ENCODE results near the gene GPR132. TPM values are rescaled to one million over a fixed set of nuclear protein-coding genes. Genes with fewer than 3 reads are reported as not detected.

The GPR132 gene
- polyA plus RNA-seq, 1 donor (not counting 4 experiments of a cell fraction or from before 2014, with no cell fraction given): not detected

- no peak for FAIRE-seq
- TF ChIP-seq EZH2 (IDR thresholded peaks at IDR 0.05; ENCODE audit: low read length) (no peak), CTCF (optimal IDR thresholded peaks at IDR 0.05 in 1 of 3, IDR thresholded peaks at IDR 0.05 in 1 of 3, conservative IDR thresholded peaks at IDR 0.05 in 1 of 3; ENCODE audit: extremely low read depth in 1 of 3, insufficient read depth in 2 of 3, low read length in 3 of 3) (no peak)
Measured at GRCh38 chr14:105102893-105103292, 37.7 kb upstream of the GPR132 start.

GRCh38 chr14:105102361-105102870 lies 37.2 kb upstream of the GPR132 start:
- Histone ChIP-seq H3K9ac (ENCODE audit: control insufficient read depth, extremely low read depth, insufficient read depth, low read length) (no peak overlapping the region), H3K79me2 (ENCODE audit: control insufficient read depth, insufficient read depth, low read length) (no peaks in the 10 kb centered on the region), H3K4me1 (ENCODE audit: control insufficient read depth, extremely low read depth, insufficient read depth, low read length) (peaks cover 6% of the 10 kb centered on the region), H2AFZ (ENCODE audit: control insufficient read depth, low read length) (peak overlapping the region; percentile 71), H3K27me3 (ENCODE audit: control insufficient read depth, extremely low read depth, insufficient read depth, low read length) (no peaks in the 10 kb centered on the region), H3K9me3 (ENCODE audit: control insufficient read depth, low read depth, low read length) (no peaks in the 10 kb centered on the region), H3K36me3 (ENCODE audit: control insufficient read depth in 2 of 2, extremely low read depth in 1 of 2, insufficient read depth in 2 of 2, low read length in 2 of 2) (no peaks in the 10 kb centered on the region), H3K27ac (ENCODE audit: control insufficient read depth, insufficient read depth, low read length) (no peak overlapping the region), H3K4me2 (ENCODE audit: control insufficient read depth, extremely low read depth, insufficient read depth, low read depth, low read length) (no peak overlapping the region), H3K9me1 (ENCODE audit: control insufficient read depth, extremely low read depth, insufficient read depth, low read length) (no peaks in the 10 kb centered on the region), H3K4me3 (ENCODE audit: control insufficient read depth in 2 of 3, extremely low read depth in 1 of 3, insufficient read depth in 2 of 3, low read depth in 1 of 3, low read length in 3 of 3) (no peak overlapping the region), H4K20me1 (ENCODE audit: control insufficient read depth, extremely low read depth, insufficient read depth, low read length) (no peaks in the 10 kb centered on the region)
- FAIRE-seq (no peak), DNase-seq (ENCODE audit: low read depth, low spot score) (no peak)
- TF ChIP-seq CTCF (optimal IDR thresholded peaks at IDR 0.05 in 1 of 3, IDR thresholded peaks at IDR 0.05 in 1 of 3, conservative IDR thresholded peaks at IDR 0.05 in 1 of 3; ENCODE audit: extremely low read depth in 1 of 3, insufficient read depth in 2 of 3, low read length in 3 of 3) (no peak), EZH2 (IDR thresholded peaks at IDR 0.05; ENCODE audit: low read length) (no peak)
- dilution Hi-C loops (cut with MboI; ENCODE audit: extremely low pct_ligation_motif_present, low sequenced_read_pairs): no loop called here

More at GRCh38 chr14:105102893-105103292, 37.7 kb upstream of the GPR132 start:
- Histone ChIP-seq H3K79me2 (ENCODE audit: control insufficient read depth, insufficient read depth, low read length) (no peaks in the 10 kb centered on the region), H3K27me3 (ENCODE audit: control insufficient read depth, extremely low read depth, insufficient read depth, low read length) (no peaks in the 10 kb centered on the region), H3K9me3 (ENCODE audit: control insufficient read depth, low read depth, low read length) (no peaks in the 10 kb centered on the region), H3K4me2 (ENCODE audit: control insufficient read depth, extremely low read depth, insufficient read depth, low read depth, low read length) (no peak overlapping the region), H3K4me1 (ENCODE audit: control insufficient read depth, extremely low read depth, insufficient read depth, low read length) (peaks cover 1% of the 10 kb centered on the region), H4K20me1 (ENCODE audit: control insufficient read depth, extremely low read depth, insufficient read depth, low read length) (no peaks in the 10 kb centered on the region), H3K27ac (ENCODE audit: control insufficient read depth, insufficient read depth, low read length) (no peak overlapping the region), H3K4me3 (ENCODE audit: control insufficient read depth in 2 of 3, extremely low read depth in 1 of 3, insufficient read depth in 2 of 3, low read depth in 1 of 3, low read length in 3 of 3) (no peak overlapping the region), H2AFZ (ENCODE audit: control insufficient read depth, low read length) (no peak overlapping the region), H3K36me3 (ENCODE audit: control insufficient read depth in 2 of 2, extremely low read depth in 1 of 2, insufficient read depth in 2 of 2, low read length in 2 of 2) (no peaks in the 10 kb centered on the region), H3K9me1 (ENCODE audit: control insufficient read depth, extremely low read depth, insufficient read depth, low read length) (no peaks in the 10 kb centered on the region), H3K9ac (ENCODE audit: control insufficient read depth, extremely low read depth, insufficient read depth, low read length) (no peak overlapping the region)
- DNase-seq (ENCODE audit: low read depth, low spot score): no peak
- dilution Hi-C loops (cut with MboI; ENCODE audit: extremely low pct_ligation_motif_present, low sequenced_read_pairs): no loop called here
